Measurements from ENCODE around the gene NFKBIZ.
A peak's percentile ranks its signal among the peaks of the same experiment; 100 is the strongest.

NFKBIZ gene, protein sequence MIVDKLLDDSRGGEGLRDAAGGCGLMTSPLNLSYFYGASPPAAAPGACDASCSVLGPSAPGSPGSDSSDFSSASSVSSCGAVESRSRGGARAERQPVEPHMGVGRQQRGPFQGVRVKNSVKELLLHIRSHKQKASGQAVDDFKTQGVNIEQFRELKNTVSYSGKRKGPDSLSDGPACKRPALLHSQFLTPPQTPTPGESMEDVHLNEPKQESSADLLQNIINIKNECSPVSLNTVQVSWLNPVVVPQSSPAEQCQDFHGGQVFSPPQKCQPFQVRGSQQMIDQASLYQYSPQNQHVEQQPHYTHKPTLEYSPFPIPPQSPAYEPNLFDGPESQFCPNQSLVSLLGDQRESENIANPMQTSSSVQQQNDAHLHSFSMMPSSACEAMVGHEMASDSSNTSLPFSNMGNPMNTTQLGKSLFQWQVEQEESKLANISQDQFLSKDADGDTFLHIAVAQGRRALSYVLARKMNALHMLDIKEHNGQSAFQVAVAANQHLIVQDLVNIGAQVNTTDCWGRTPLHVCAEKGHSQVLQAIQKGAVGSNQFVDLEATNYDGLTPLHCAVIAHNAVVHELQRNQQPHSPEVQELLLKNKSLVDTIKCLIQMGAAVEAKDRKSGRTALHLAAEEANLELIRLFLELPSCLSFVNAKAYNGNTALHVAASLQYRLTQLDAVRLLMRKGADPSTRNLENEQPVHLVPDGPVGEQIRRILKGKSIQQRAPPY

DNA sequence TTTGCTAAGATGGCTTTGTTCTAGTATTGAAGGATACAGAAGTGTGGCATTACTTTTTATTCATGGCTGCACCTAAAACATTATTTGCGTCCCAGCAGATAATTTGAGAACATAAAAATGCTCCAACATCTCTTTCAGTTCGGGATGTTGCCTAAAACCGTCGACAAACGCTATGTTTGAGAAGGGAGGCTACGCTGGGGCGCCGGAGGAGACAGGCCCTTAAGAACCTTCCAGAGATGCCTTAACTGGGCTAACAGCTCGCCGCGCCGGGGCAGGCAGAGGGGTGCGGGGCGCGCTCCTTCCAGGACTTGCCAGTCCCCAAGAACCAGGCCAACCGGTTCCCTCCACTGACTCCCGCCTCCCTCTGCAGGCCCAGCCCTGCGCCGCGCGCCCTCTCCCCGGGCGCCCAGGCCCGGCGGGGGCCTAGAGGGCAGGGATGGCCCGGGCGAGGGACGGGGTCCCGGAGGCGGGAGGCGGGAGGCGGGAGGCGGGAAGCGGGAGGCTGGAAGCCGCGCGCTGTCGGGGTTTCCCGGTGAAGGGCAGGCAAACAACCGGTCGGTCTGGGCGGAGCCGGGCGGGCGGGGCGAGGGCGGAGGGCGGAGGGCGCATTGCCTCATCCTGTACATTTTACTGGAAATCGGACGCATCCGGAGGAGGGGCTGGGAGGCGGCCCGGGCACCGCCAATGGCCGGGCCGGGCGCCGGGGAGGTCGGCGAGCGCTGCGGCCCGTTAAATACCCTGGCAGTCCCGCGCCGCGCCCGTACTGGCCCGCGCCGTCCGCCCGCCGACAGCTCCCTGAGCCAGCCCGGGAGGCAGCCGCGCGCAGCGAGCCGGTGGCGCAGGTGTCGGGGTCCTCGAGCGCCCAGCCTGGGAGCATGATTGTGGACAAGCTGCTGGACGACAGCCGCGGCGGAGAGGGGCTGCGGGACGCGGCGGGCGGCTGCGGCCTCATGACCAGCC lies at the start of gene NFKBIZ:
Gene NFKBIZ (plus strand): TSS at position 761 of the 960 bp plus-strand sequence. CDS start 115 bp downstream, at position 876.
- DNase-seq = peak; percentile 97

DNA sequence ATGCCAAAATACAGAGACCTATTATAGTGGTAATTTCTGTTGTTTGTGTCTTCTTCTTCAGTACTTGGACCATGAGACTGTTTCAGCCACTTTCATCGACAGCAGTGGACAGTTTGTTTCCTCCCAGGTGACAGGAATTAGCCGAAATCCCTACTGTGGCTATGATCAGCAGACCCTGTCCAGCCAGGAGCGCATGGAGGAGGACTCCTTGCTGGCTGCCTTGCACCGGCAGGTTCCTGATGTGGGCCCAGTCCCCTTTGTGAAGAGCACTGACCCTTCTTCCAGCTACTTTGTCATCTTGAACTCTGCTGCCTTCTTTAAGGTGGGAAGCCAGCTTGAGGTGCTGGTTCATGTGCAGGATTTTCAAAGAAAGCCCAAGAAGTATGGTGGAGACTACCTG lies 48.1 kb upstream of the NFKBIZ start:
- no peak for DNase-seq

DNA sequence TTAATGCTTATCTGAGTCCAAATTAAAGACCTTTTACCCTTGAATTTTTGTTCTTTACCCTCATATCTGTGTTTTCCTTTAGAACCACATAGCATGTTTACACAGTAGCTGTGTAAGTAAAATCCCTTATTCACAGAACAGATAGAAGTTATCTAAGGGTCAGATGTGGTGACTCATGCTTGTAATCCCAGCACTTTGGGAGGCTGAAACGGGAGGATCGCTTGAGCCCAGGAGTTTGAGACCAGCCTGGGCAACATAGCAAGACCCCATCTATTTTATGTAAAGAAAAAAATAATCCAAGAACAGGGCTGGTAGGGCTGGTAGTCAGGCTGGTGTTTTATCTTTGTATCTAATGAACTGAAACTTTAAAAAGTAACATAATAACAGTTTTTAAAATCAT lies 47.1 kb upstream of the NFKBIZ start:
- no peak for DNase-seq

DNA sequence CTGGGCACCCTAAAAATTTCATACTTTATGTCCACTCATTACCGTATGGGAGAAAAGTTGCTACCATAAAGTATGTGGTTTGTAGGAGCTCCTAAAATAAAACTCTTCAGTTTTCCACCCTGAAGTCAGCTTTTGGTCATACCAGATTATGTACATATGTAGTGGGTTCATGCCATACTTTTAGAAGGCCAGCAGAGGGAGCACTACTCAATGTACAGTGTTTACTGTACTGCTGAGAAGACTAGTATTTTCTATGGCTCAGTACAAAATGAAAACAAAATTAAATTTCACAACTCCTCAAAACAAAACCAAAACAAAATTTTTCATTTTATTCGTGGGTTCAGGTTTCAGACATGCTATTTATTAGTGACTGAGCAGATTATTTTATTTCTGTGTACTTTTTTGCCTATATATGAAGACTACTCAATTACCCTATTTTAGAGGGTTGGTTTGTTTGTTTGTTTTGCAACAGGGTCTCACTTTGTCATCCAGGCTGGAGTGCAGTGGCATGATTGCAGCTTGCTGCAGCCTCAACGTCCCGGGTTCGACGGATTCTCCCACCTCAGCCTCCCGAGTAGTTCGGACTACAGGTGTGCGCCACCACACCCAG lies 46.0 kb upstream of the NFKBIZ start:
- DNase-seq = peak in 1 of 2 experiments; percentile 38

DNA sequence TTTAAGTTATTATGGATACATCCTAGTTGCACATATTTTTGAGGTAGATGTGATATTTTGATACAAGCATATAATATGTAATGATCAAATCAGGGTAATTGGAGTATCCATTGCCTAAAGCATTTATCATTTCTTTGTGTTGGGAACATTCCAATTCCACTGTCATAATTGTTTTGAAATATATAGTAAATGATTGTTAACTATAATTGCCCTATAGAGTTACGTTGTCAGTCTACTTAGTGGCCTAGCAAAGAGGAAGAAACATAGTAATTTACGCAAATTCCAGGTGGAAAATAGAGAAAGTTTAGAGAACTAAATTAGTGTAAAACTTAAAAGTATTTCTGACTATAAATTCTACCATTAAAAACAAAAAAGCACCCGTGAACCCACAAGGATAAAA lies 45.4 kb upstream of the NFKBIZ start:
- DNase-seq = no peak

DNA sequence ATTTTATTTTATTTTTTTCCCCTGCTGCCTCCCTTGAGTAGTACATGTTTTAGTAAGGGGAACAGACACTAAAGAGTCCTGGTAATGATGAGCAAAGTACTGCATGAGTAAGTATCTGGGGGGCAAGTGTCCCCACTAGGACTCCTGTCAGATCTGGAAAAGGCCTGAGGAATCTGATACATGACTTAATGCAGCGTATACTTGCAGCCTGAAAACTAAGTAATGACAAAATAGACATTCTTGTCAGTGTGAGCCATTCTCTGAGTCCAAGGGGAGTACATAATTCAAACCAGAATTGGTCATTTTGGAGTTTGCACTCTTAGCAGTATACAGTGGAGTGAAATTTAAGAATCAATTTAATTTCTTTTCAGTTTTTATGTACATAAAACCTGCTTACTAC lies 42.8 kb upstream of the NFKBIZ start:
- DNase-seq = no peak

DNA sequence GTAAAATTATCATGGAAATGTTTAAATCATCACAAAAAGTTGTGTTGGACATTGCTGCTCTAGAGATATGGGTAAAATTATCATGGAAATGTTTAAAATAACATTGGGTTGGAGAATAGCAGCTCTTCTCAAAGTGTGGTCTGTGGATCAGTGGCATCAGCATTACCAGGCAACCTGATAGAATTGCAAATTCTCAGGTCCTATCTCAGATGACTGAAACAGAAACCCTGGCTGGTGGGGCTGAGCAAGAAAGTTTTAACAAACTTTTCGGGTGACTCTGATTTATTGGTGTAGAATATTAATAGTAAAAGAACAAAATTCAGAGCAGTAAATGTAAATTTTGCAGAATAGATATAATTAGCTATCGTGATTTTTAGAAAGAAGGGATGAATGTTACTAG lies 41.4 kb upstream of the NFKBIZ start:
- peak in 1 of 2 experiments; percentile 15 for DNase-seq

DNA sequence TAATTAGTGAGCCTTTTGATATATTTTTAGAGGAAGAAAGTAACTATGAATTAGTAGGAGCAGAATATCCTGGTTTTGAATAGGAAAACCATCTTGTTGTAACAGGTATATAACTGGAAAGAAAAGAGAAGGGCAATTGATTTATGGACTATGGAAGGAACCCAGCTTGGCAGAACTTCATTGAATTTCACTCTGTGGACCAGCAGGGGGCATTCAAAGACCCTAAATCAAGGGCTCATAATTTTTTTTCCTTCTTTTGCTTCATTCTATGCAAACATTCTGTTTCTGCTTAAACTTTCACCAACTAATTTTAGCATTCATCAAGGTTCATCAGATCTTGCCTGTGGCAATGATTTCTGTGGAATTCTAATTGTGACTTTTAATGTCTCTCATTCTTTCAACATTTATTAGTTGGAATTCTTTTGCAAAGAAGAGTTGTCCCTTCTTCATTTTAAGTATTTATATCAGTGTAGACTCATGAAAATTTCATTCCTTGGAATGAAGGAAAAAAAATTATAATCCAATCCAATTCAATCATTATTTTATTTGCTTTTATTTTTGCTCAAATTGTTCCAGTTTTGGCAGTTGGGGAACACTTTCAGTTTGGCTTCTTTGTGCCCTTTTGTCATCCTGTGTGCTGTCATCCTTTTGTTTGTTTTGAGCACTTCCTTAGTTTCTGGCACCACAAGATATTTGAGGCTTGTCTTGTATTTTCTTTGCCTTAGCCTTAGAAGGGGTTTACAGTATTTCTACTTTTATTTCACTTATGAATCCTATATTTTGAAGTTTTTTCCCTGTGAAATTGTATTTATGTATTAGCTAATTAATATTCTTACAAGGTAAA lies 39.9 kb upstream of the NFKBIZ start:
- peak in 1 of 2 experiments; percentile 29 for DNase-seq

DNA sequence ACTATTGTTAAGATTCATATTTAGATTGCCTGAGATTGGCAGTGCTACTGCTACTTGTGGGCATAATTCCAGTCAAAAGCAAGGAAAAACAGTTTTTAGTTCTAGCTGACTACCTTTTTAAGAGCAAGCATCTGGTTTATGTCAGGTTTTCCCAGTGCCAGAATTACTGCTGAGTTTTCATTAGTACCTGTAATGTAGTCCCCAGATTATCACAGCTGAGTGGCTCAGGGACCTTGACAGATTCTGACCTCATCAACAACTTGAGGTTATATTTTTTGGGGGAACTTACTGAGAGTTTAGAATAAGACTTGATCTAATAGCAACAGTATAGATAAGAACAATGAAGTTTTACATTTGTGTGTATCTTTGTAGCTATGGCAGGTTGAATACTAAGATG lies 39.3 kb upstream of the NFKBIZ start:
- DNase-seq = no peak

DNA sequence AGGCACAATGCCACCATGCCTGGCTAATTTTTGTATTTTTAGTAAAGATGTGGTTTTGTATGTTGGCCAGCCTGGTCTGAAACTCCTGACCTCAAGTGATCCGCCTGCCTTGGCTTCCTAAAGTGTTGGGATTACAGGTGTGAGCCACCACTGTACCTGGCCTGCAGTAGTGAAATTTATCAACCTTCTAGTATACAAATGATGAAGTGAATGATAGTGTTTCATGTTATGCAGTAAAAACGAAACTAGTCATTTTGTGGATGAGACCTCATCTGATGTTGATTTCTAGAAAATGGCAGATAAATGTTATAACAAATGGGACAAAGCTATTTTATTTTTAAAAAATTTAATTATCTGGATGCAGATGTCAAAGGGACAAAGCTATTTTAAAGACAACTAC lies 37.4 kb upstream of the NFKBIZ start:
- no peak for DNase-seq

DNA sequence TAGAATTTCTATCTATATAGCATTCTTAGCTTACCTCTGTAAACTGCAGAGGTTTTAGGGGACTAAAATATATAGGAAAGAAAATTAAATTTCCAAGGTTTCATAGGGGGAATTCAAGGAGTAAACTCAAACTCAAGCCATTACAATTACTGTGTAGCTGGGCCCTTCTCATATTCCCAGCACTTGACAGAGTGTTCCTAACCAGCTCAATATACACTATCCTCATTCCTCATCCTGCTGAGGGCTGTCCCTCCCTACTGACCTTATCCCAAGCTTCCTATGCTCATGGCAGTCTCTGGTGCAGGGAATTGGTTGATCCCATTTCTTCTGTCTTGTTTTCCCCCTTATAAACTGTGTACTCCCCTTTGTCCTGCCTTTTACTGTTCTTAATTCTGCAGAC lies 36.4 kb upstream of the NFKBIZ start:
- no peak for DNase-seq

DNA sequence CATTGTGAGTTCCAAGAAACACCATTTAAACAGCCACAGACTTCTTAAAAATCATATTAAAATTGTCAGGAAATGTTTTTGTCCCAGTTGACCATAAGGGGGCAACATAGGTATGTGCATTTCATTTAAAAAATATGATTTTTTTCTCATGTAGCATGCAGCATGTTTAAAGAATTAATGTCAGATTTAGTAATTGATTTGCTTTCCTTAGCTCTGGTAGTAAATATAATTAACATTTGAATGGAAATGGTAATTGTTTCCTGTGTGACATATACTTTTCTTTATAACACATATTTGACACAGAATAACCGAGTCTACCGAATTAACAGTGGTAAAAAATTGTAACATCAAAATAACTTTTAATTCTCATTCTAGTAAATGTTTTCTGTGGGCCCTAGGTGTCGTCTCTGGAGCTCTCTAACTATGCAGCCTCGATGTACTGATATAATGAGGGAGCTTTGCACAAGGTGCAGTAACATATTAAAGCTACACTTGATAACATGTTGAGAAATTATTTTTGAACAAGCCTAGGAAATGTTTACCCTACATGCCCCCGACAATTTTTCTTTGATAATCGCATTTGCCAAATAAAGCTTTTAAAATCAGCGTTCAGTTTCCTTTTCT lies 35.4 kb upstream of the NFKBIZ start:
- DNase-seq = no peak

DNA sequence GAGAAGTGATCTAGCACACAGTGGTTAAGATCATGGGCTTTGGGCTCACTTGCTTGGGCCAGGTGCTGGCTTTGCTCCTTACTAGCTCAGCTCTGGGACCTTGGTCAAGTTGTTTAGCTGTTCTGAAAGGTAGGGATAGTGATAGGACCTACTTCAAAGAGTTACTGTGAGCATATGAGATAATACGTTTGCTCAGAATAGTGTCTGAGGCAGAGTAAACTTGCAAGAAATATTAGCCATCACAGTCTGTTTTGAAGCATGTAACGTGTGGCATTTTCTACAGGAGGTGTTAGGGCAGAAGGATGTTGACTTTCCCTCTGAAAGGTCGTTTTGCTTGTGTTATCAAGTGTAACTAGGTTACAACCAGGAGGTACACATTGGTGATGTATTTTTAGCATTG lies 34.5 kb upstream of the NFKBIZ start:
- no peak for DNase-seq

DNA sequence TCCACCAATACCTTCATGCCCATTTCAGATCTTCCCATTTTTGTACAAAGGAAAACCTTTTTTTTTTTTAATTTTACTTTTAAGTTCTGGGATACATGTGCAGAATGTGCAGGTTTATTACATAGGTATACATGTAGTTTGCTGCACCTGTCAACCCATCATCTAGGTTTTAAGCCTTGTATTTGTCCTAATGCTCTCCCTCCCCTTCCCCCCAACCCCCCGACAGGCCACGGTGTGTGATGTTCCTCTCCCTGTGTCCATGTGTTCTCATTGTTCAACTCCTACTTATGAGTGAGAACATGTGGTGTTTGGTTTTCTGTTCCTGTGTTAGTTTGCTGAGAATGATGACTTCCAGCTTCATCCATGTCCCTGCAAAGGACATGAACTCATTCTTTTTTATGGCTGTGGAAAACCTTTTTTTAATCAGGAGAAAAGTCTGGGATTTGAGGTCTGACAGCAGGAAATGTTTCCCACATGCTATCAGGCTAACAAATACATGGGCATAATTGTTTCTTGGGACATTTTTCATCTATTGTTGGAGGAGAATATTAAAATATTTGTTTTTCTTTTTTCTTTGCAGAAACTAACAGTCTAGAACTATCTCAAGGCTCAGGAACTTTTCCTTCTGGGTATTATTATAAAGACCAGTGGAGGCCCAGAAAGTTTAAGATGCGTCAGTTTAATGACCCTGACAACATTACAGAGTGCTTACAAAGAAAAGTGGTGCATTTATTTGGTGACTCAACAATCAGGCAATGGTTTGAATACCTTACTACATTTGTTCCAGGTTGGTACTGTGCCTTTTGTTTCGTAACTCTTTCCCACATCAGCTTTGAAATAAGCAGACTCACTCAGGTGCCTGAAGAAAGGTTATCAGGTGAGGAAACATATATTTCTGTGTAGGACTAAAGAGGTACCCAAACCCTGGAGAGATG lies 32.8 kb upstream of the NFKBIZ start:
- no peak for DNase-seq

DNA sequence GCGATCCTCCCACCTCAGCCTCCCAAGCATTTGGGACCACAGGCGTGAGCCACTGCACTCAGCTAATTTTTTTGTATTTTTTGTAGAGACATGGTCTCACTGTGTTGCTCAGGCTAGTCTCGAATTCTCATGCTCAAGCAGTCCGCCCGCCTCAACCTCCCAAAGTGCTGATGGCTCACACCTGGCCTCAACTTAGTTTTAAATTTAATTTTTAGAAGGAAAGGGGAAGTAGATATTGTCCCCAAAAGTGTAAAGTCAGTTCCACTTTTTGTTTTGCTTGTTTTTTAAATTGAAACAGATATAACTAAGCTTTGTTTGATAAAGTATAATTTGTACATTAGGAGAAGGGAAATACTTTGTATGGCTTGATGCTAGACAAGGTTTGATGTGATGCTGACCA lies 31.3 kb upstream of the NFKBIZ start:
- no peak for DNase-seq

DNA sequence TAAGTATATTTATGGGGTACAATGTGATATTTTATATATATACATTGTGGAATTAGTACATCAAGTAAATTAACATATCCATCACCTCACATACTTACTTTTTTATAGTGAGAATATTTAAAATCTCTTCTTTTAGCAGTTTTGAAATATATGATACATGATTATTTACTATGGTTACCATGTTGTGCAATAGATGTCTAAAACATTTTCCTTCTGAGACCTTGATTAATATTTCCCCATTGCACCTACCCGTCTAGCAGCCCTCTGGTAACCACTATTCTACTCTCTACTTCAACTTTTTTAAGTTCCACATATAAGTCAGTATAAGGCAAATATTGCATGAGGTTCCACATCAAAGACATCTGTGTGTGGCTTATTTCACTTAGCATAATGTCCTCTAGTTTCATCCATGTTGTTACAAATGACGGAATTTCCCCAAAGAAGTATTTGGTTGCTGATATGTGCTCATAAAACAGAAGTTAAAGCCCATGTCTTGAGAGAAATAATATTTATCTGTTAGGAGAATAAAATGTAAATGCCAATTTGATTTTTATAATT lies 29.6 kb upstream of the NFKBIZ start:
- no peak for DNase-seq

DNA sequence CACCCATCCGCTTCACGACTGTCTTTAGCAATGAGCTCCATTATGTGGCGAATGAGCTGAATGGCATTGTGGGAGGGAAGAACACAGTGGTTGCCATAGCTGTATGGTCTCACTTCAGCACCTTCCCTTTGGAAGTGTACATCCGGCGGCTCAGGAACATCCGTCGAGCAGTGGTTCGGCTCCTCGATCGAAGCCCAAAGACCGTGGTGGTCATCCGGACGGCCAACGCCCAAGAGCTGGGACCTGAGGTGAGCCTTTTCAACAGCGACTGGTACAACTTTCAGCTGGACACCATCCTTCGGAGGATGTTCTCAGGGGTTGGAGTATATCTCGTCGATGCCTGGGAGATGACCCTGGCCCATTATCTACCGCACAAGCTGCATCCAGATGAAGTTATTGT lies 27.8 kb upstream of the NFKBIZ start:
- no peak for DNase-seq

DNA sequence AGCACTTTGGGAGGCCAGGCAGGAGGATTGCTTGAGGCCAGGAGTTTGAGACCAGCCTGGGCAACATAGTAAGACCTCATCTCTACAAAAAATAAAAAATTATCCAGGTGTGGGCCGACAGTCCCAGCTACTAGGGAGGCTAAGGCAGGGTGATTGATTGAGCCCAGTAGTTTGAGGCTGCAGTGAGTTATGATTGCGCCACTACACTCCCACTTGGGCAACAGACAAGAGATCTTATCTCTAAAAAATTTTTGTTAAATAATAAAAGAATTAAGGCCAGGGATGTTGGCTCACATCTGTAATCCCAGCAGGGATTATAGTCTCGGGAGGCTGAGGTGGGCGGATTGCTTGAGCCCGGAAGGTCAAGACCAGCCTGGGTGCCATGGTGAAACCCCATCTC lies 25.8 kb upstream of the NFKBIZ start:
- no peak for DNase-seq

DNA sequence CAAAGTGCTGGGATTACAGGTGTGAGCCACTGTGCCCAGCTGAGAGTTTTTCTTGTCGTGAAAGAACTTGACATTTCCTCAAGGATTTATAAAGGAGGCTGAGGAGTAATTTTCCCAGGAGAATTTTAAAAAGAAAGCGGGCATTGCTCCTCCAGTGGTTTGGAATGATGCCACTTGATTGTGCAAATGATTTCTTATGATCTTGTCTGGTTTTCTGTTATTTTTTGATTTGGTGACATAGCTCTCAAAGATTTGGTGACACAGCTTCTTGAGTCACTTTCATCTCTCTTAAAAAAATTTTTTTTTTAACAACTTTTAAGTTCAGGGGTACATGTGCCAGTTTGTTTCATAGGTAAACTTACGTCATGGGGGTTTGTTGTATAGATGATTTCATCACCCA lies 24.6 kb upstream of the NFKBIZ start:
- DNase-seq = no peak

DNA sequence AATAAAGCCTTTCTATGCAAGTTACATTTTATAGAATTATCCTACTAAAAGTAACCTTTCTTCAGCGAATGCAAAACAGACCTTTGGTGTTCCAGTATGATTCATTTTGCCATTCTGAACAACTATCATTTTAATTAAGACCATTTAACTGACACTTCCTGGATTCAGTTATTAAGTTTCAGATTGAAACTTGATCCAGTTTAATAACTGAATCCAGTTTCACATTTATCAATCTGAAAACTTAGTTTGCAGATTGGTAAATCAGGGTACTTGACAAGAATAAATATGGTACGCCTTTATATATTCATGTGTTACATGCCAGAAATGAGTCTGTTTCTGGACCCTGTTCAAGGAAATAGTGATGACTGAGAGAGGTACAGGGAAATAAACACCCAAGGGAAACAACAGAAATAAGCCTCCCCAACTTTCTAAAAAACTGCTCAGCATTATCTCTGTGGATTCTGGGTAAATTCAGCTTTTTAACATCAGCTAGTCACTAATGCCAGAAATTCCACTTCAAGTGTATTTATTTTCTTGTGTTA lies 23.3 kb upstream of the NFKBIZ start:
- DNase-seq = no peak

Measured in activated CD4-positive, alpha-beta T cell treated with anti-CD3 and anti-CD28 coated beads, Interleukin-2, amount 50 U/mL, for 48 hours (primary cell).